Smooth muscle cell (in vitro differentiated cells): ENCODE data around the gene FMNL2. TPM values are rescaled to one million over a fixed set of nuclear protein-coding genes. Genes with fewer than 3 reads are reported as not detected.
"Not testable (repeated sequence)": the region's sequence is repeated elsewhere in the genome, so short reads cannot be mapped to it uniquely, and the experiment has no call there.

Experiments used
- DNase-seq: peaks from one replicate; lab custom pipeline; 2025; ENCODE audit not compliant: unreplicated experiment; lab: John Stamatoyannopoulos, UW
- H2AFZ ChIP-seq: fragments of 200-600 bp; sonication (generic); 2 replicates; pipeline ENCODE4 v1.6.0; 2016; ENCODE audit warnings: antibody characterized with exemption, low read depth, mild to moderate bottlenecking
- H3F3A ChIP-seq: fragments of 200-600 bp; sonication (generic); 2 replicates; pipeline ENCODE4 v1.6.0; 2017; ENCODE audit warnings: antibody characterized with exemption, low read depth
- H3K27ac ChIP-seq: fragments of 200-600 bp; sonication (generic); 2 replicates; pipeline ENCODE4 v1.5.1; 2016; ENCODE audit warnings: low read depth, mild to moderate bottlenecking
- H3K27me3 ChIP-seq: fragments of 200-600 bp; sonication (generic); 2 replicates; pipeline ENCODE4 v1.6.1; 2016; ENCODE audit warnings: low read depth, mild to moderate bottlenecking
- H3K36me3 ChIP-seq: fragments of 200-600 bp; sonication (generic); 2 replicates; pipeline ENCODE4 v1.5.1; 2016; ENCODE audit warnings: low read depth
- H3K4me1 ChIP-seq: fragments of 200-600 bp; sonication (generic); 2 replicates; pipeline ENCODE4 v1.5.1; 2016; ENCODE audit warnings: low read depth
- H3K4me2 ChIP-seq: fragments of 200-600 bp; sonication (generic); 2 replicates; pipeline ENCODE4 v1.6.0; 2016; ENCODE audit warnings: mild to moderate bottlenecking
- H3K4me3 ChIP-seq: fragments of 200-600 bp; sonication (generic); 2 replicates; pipeline ENCODE4 v1.5.1; 2016; ENCODE audit warnings: mild to moderate bottlenecking
- H3K79me2 ChIP-seq: fragments of 200-600 bp; sonication (generic); 2 replicates; pipeline ENCODE4 v1.6.0; 2016; ENCODE audit warnings: low read depth, mild to moderate bottlenecking
- H3K9ac ChIP-seq: fragments of 200-600 bp; sonication (generic); 2 replicates; pipeline ENCODE4 v1.6.0; 2016; ENCODE audit warnings: low read depth
- H3K9me3 ChIP-seq: fragments of 200-600 bp; sonication (generic); replicated peaks from 2 replicates; pipeline ENCODE4 v1.5.1; 2016; ENCODE audit warnings: low read depth
- H4K20me1 ChIP-seq: fragments of 200-600 bp; sonication (generic); 2 replicates; pipeline ENCODE4 v1.6.0; 2016; ENCODE audit warnings: low read depth
- WGBS: methylation state at CpG from one replicate; pipeline ENCODE4 v1.1.7; 2016; ENCODE audit warnings: low lambda C conversion rate; 5-methylcytosine and 5-hydroxymethylcytosine counted together
- polyA plus RNA-seq: library from polyadenylated mRNA; unstranded; fragments of >200 nt; fragmentation: Nextera tagmentation; extraction: Ambion mirVana; gene quantifications from 2 replicates; pipeline ENCODE4 v1.2.1, GENCODE V29; 2016
- total RNA-seq: library from RNA; depleted of rRNA; stranded (reverse); fragments of >200 nt; gene quantifications from 2 replicates; pipeline ENCODE4 v1.2.3, GENCODE V29; 2014
- TF ChIP-seq, protein P1 (sequence below): fragments of 200-600 bp; sonication (generic); IDR thresholded peaks from 2 replicates; pipeline ENCODE4 v1.5.1; 2017; ENCODE audit warnings: borderline replicate concordance, mild to moderate bottlenecking, antibody characterized with exemption; ENCODE audit not compliant: insufficient read depth, poor library complexity, severe bottlenecking

Gene FMNL2
- total and polyA plus RNA-seq, 2 experiments from 2014 or later, result 7.4 to 37.3 TPM

DNA sequence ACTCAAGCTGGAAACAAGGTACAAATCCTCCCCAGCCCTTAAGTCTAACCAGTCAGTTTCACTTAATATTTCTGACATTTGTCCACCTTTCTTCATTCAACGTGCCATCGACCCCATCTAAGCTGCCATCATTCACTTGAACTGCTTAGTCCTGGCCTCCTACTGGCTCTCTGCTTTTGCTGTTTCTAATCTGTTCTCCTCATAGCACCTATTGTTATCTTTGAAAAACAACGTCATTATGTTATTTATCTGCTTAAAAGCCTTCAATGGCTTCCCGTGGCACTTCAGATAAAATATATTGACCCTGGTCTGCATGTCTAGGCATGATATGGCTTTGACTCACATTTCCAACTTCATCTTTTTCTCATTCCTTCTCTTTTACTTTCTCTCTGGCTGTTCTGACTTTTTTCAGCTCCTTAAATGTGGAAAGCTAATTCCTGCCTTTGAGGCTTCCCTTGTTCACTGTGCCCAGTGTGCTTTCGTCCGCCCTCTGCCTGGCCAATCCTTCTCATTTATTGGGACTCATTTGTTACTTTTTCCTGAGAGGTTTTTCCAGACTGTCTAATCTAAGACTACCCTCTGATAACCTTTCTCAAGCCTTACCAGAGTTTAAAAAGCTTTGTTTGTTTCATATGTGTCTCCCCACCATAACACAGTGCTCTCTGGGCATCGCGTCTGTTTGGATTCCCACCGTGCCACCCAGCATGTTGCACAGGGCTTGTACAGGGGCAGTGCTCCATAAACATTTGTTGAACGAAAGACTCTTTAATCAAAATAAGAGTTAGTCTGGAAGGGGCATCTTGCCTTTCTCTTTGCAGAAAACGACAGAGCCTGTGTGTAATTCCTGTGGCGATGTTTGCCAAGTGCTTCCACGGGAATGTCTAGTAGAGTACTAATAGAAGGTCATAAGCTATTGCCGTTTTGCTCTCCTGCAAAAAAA is 183.9 kb downstream of the FMNL2 start:
- H3K36me3 ChIP-seq, result no peaks in the 10 kb centered on the region
- WGBS, result 59% methylated on average over 14 of the region's 14 CpGs
- peaks cover 23% of the 10 kb centered on the region for H3K4me1 ChIP-seq
- H3F3A ChIP-seq, result peaks cover 5% of the 10 kb centered on the region
- H3K27ac ChIP-seq, result peak overlapping the region; percentile 63
- TF ChIP-seq, protein P1, sequence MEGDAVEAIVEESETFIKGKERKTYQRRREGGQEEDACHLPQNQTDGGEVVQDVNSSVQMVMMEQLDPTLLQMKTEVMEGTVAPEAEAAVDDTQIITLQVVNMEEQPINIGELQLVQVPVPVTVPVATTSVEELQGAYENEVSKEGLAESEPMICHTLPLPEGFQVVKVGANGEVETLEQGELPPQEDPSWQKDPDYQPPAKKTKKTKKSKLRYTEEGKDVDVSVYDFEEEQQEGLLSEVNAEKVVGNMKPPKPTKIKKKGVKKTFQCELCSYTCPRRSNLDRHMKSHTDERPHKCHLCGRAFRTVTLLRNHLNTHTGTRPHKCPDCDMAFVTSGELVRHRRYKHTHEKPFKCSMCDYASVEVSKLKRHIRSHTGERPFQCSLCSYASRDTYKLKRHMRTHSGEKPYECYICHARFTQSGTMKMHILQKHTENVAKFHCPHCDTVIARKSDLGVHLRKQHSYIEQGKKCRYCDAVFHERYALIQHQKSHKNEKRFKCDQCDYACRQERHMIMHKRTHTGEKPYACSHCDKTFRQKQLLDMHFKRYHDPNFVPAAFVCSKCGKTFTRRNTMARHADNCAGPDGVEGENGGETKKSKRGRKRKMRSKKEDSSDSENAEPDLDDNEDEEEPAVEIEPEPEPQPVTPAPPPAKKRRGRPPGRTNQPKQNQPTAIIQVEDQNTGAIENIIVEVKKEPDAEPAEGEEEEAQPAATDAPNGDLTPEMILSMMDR, result no peak
- H3K4me2 ChIP-seq, result peak overlapping the region; percentile 60
- no peak overlapping the region for H2AFZ ChIP-seq
- no peaks in the 10 kb centered on the region for H3K27me3 ChIP-seq
- no peak overlapping the region for H3K9ac ChIP-seq
- no peaks in the 10 kb centered on the region for H3K9me3 ChIP-seq
- H3K79me2 ChIP-seq, result peaks cover 37% of the 10 kb centered on the region
- no peak for DNase-seq
- H4K20me1 ChIP-seq, result peaks cover 19% of the 10 kb centered on the region
- no peak overlapping the region for H3K4me3 ChIP-seq

DNA sequence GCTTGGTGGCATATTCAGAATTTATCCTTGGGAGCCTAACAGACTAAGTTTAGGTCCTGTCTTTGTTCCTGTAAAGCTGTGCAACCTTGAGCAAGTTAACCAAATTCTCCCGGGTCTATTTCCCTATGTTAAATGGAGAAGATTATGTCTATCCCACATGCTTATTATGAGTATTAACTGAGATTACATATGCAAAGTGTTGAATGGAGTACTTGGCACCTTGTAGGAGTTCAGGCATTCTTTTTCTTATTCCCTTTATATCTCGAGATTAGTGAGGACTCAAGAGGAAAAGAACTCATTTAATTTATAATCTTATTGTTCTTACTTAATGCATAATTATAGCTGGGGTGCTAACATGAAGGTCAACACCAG is 184.6 kb downstream of the FMNL2 start:
- TF ChIP-seq, protein P1, result no peak
- DNase-seq, result no peak
- peaks cover 32% of the 10 kb centered on the region for H3K79me2 ChIP-seq

DNA sequence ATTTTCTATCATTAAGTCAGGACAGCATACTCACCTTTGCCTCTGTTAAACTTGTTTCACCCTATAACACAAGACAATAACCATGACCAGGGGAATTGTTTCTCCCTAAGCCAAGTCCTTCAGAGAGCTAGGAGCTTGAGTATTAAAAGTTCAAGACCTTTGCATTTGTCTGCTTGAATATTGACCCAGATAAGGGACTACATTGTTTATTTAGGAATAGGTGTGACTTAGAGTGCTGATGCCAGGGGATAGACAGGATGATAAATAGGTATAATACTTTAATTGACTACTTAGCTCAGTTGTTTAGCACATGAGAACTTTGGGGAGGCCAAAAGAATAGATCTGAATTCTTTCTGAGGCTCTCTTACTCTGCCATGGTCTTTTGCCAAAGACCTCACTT is 185.8 kb downstream of the FMNL2 start:
- peaks cover 24% of the 10 kb centered on the region for H3K79me2 ChIP-seq
- H4K20me1 ChIP-seq, result peaks cover 19% of the 10 kb centered on the region
- TF ChIP-seq, protein P1, result no peak
- DNase-seq, result no peak
- H3F3A ChIP-seq, result peaks cover 8% of the 10 kb centered on the region
- H3K4me3 ChIP-seq, result no peak overlapping the region
- H3K4me2 ChIP-seq, result no peak overlapping the region
- H3K36me3 ChIP-seq, result no peaks in the 10 kb centered on the region
- H3K4me1 ChIP-seq, result peaks cover 23% of the 10 kb centered on the region
- no peak overlapping the region for H3K9ac ChIP-seq
- H2AFZ ChIP-seq, result no peak overlapping the region
- no peaks in the 10 kb centered on the region for H3K27me3 ChIP-seq
- H3K9me3 ChIP-seq, result no peaks in the 10 kb centered on the region
- H3K27ac ChIP-seq, result no peak overlapping the region

More for the DNA sequence above, 184.6 kb downstream of the FMNL2 start:
- no peak overlapping the region for H3K4me2 ChIP-seq
- H3K27me3 ChIP-seq, result no peaks in the 10 kb centered on the region
- no peak overlapping the region for H3K27ac ChIP-seq
- no peaks in the 10 kb centered on the region for H3K9me3 ChIP-seq
- no peaks in the 10 kb centered on the region for H3K36me3 ChIP-seq
- no peak overlapping the region for H2AFZ ChIP-seq
- peaks cover 23% of the 10 kb centered on the region for H3K4me1 ChIP-seq
- peaks cover 5% of the 10 kb centered on the region for H3F3A ChIP-seq
- no peak overlapping the region for H3K4me3 ChIP-seq
- peaks cover 19% of the 10 kb centered on the region for H4K20me1 ChIP-seq
- no peak overlapping the region for H3K9ac ChIP-seq
- 45% methylated on average over 2 of the region's 2 CpGs for WGBS

DNA sequence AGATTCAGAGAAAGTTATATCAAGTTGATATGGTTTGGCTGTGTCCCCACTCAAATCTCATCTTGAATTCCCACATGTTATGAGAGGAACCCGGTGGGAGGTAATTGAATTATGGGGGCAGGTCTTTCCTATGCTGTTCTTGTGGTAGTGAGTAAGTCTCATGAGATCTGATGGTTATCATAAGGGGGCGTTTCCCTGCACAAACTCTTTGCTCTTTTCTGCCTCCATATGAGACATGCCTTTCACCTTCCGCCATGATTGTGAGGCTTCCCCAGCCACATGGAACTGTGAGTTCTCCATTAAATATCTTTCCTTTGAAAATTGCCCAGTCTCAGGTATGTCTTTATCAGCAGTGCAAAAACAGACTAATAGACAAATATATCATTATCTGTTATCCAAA is 187.5 kb downstream of the FMNL2 start:
- not testable (repeated sequence) for H3K4me3 ChIP-seq, H3K36me3 ChIP-seq, H3K4me2 ChIP-seq, DNase-seq, H3F3A ChIP-seq, H2AFZ ChIP-seq, H3K27me3 ChIP-seq, H3K9ac ChIP-seq, H3K9me3 ChIP-seq, H3K27ac ChIP-seq
- H4K20me1 ChIP-seq, result peaks cover 16% of the 10 kb centered on the region
- peaks cover 25% of the 10 kb centered on the region for H3K79me2 ChIP-seq
- 64% methylated on average over 3 of the region's 3 CpGs for WGBS
- H3K4me1 ChIP-seq, result peaks cover 23% of the 10 kb centered on the region
